Measurements from ENCODE around the gene NFIX. TPM values are rescaled to one million over a fixed set of nuclear protein-coding genes. Genes with fewer than 3 reads are reported as not detected.

The NFIX gene
- total RNA-seq, 1 donor from 2014 or later: not detected

GRCh38 chr19:13053761-13054625 is 58.7 kb downstream of the NFIX start:
- no peak overlapping the region for H3K4me3 ChIP-seq (ENCODE audit: low read depth, low read length)
- peak; percentile 47 for DNase-seq (ENCODE audit: low read depth)
- TF ChIP-seq CTCF (conservative IDR thresholded peaks at IDR 0.05; ENCODE audit: low read depth, low read length): no peak

GRCh38 chr19:13054626-13055212 is 59.4 kb downstream of the NFIX start:
- no peak for TF ChIP-seq CTCF (conservative IDR thresholded peaks at IDR 0.05; ENCODE audit: low read depth, low read length)
- H3K4me3 ChIP-seq (ENCODE audit: low read depth, low read length): no peak overlapping the region
- no peak for DNase-seq (ENCODE audit: low read depth)

- no peak for DNase-seq (ENCODE audit: low read depth)
- no peak overlapping the region for H3K4me3 ChIP-seq (ENCODE audit: low read depth, low read length)
- TF ChIP-seq CTCF (conservative IDR thresholded peaks at IDR 0.05; ENCODE audit: low read depth, low read length): no peak
These were observed 60.2 kb downstream of the NFIX start for GRCh38 chr19:13055213-13056051.

GRCh38 chr19:13056052-13056660 is 60.9 kb downstream of the NFIX start:
- DNase-seq (ENCODE audit: low read depth): no peak
- no peak overlapping the region for H3K4me3 ChIP-seq (ENCODE audit: low read depth, low read length)
- TF ChIP-seq CTCF (conservative IDR thresholded peaks at IDR 0.05; ENCODE audit: low read depth, low read length): no peak

GRCh38 chr19:13057147-13057572 is 61.9 kb downstream of the NFIX start:
- no peak for TF ChIP-seq CTCF (conservative IDR thresholded peaks at IDR 0.05; ENCODE audit: low read depth, low read length)
- no peak for DNase-seq (ENCODE audit: low read depth)
- no peak overlapping the region for H3K4me3 ChIP-seq (ENCODE audit: low read depth, low read length)

GRCh38 chr19:13057744-13058143 is 62.5 kb downstream of the NFIX start:
- no peak overlapping the region for H3K4me3 ChIP-seq (ENCODE audit: low read depth, low read length)
- TF ChIP-seq CTCF (conservative IDR thresholded peaks at IDR 0.05; ENCODE audit: low read depth, low read length): no peak
- DNase-seq (ENCODE audit: low read depth): no peak
